Measurements from ENCODE around the gene RETN. TPM values are rescaled to one million over a fixed set of nuclear protein-coding genes. Genes with fewer than 3 reads are reported as not detected.

The RETN gene
- total RNA-seq, 1 donor from 2014 or later, result 1.7 TPM

GRCh38 chr19:7709932-7710460 lies 41.1 kb downstream of the RETN start:
- Histone ChIP-seq H3K27me3 (ENCODE audit: control insufficient read depth, insufficient read depth, low read length) (no peaks in the 10 kb centered on the region), H3K36me3 (ENCODE audit: control insufficient read depth, insufficient read depth, low read length) (no peaks in the 10 kb centered on the region)
- TF ChIP-seq CTCF (IDR thresholded peaks at IDR 0.05; ENCODE audit: insufficient read depth, low read length, poor library complexity, severe bottlenecking), result no peak

GRCh38 chr19:7710616-7711015 lies 41.8 kb downstream of the RETN start:
- DNase-seq (ENCODE audit: low read depth), result no peak
- H3K27me3 ChIP-seq (ENCODE audit: control insufficient read depth, insufficient read depth, low read length), result no peaks in the 10 kb centered on the region
- TF ChIP-seq CTCF (IDR thresholded peaks at IDR 0.05; ENCODE audit: insufficient read depth, low read length, poor library complexity, severe bottlenecking), result no peak
- H3K36me3 ChIP-seq (ENCODE audit: control insufficient read depth, insufficient read depth, low read length), result no peaks in the 10 kb centered on the region
- H3K4me3 ChIP-seq (ENCODE audit: low read depth, low read length), result no peak overlapping the region

More at GRCh38 chr19:7709932-7710460, 41.1 kb downstream of the RETN start:
- DNase-seq (ENCODE audit: low read depth), result no peak
- no peak overlapping the region for H3K4me3 ChIP-seq (ENCODE audit: low read depth, low read length)

- TF ChIP-seq CTCF (IDR thresholded peaks at IDR 0.05; ENCODE audit: insufficient read depth, low read length, poor library complexity, severe bottlenecking), result no peak
- Histone ChIP-seq H3K4me3 (ENCODE audit: low read depth, low read length) (no peak overlapping the region), H3K36me3 (ENCODE audit: control insufficient read depth, insufficient read depth, low read length) (no peaks in the 10 kb centered on the region), H3K27me3 (ENCODE audit: control insufficient read depth, insufficient read depth, low read length) (no peaks in the 10 kb centered on the region)
- no peak for DNase-seq (ENCODE audit: low read depth)
These were observed 46.8 kb downstream of the RETN start for GRCh38 chr19:7715671-7716070.

GRCh38 chr19:7716762-7717161 lies 47.9 kb downstream of the RETN start:
- H3K4me3 ChIP-seq (ENCODE audit: low read depth, low read length), result no peak overlapping the region
- no peak for TF ChIP-seq CTCF (IDR thresholded peaks at IDR 0.05; ENCODE audit: insufficient read depth, low read length, poor library complexity, severe bottlenecking)
- no peaks in the 10 kb centered on the region for H3K36me3 ChIP-seq (ENCODE audit: control insufficient read depth, insufficient read depth, low read length)
- DNase-seq (ENCODE audit: low read depth), result no peak
- H3K27me3 ChIP-seq (ENCODE audit: control insufficient read depth, insufficient read depth, low read length), result no peaks in the 10 kb centered on the region

DNA sequence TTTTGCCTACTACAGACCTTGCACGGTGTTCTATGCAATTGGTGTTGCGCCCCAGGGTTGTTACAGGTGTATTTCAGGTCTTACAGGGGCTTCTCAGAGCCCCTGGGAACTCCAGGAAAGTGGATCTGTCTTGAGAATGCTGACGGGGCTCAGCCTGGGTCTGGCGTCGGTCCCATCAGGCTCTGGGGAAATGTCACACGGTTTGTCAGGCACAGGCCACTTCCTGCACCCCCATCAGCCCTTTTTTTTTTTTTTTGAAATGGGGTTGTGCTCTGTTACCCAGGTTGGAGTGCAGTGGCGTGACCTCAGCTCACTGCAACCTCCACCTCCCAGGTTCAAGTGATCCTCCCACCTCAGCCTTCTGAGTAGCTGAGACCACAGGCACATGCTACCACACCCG lies 49.8 kb downstream of the RETN start:
- DNase-seq (ENCODE audit: low read depth), result no peak

More for the DNA sequence above, 49.8 kb downstream of the RETN start:
- TF ChIP-seq CTCF (IDR thresholded peaks at IDR 0.05; ENCODE audit: insufficient read depth, low read length, poor library complexity, severe bottlenecking), result no peak
- Histone ChIP-seq H3K27me3 (ENCODE audit: control insufficient read depth, insufficient read depth, low read length) (no peaks in the 10 kb centered on the region), H3K4me3 (ENCODE audit: low read depth, low read length) (no peak overlapping the region), H3K36me3 (ENCODE audit: control insufficient read depth, insufficient read depth, low read length) (no peaks in the 10 kb centered on the region)

Other genes with a start within 250 kb of the RETN start
- 5.5 and 8.9 TPM in 2 replicates for gene PEX11G, start 180.0 kb upstream of the RETN start, total RNA-seq
- gene ZNF358, start 152.9 kb upstream of the RETN start, total RNA-seq, result 67.4 and 76.1 TPM in 2 replicates
- gene MCOLN1, start 146.4 kb upstream of the RETN start, total RNA-seq, result 13.7 and 15.3 TPM in 2 replicates
- 134 and 163 TPM in 2 replicates for gene PNPLA6, start 133.3 kb upstream of the RETN start, total RNA-seq
- 12.6 and 17.2 TPM in 2 replicates for gene CAMSAP3, start 73.2 kb upstream of the RETN start, total RNA-seq
- gene XAB2, start 39.5 kb upstream of the RETN start, total RNA-seq, result 48.1 and 53.5 TPM in 2 replicates
- 9.9 and 30.2 TPM in 2 replicates for gene PET100, start 39.3 kb upstream of the RETN start, total RNA-seq
- 0.75 TPM in 1 of 2 replicates, not detected in the other for gene PCP2, start 35.3 kb upstream of the RETN start, total RNA-seq
- gene STXBP2, start 31.9 kb upstream of the RETN start, total RNA-seq, result 65.7 and 73.9 TPM in 2 replicates
- not detected in 2 replicates for gene MCEMP1, start 8.0 kb downstream of the RETN start, total RNA-seq
- gene TRAPPC5, start 11.8 kb downstream of the RETN start, total RNA-seq, result 117 and 148 TPM in 2 replicates
- not detected in 2 replicates for gene FCER2, start 33.1 kb downstream of the RETN start, total RNA-seq
- gene CLEC4G, start 63.1 kb downstream of the RETN start, total RNA-seq, result not detected in 2 replicates
- 0.04 and 0.07 TPM in 2 replicates for gene CD209, start 78.5 kb downstream of the RETN start, total RNA-seq
- gene CLEC4M, start 94.2 kb downstream of the RETN start, total RNA-seq, result 0.27 TPM in 1 of 2 replicates, not detected in the other
- gene EVI5L, start 161.2 kb downstream of the RETN start, total RNA-seq, result 9.9 and 16.4 TPM in 2 replicates
- 1.0 and 1.2 TPM in 2 replicates for gene PRR36, start 205.3 kb downstream of the RETN start, total RNA-seq
- gene LRRC8E, start 219.5 kb downstream of the RETN start, total RNA-seq, result 11.6 and 15.1 TPM in 2 replicates
- gene MAP2K7, start 234.8 kb downstream of the RETN start, total RNA-seq, result 15.0 and 19.7 TPM in 2 replicates
- 0.14 and 4.5 TPM in 2 replicates for gene TGFBR3L, start 245.8 kb downstream of the RETN start, total RNA-seq

Measured in kidney epithelial cell (primary cell).